HUDEP-2 (cell line): ENCODE results near the gene TIGD3.

Experiments used
- DNase-seq, 76 experiments: peaks; one replicate each; lab custom pipeline; 2025; ENCODE audit not compliant: unreplicated experiment in 76 of 76; lab: John Stamatoyannopoulos, UW

The TIGD3 gene

DNA sequence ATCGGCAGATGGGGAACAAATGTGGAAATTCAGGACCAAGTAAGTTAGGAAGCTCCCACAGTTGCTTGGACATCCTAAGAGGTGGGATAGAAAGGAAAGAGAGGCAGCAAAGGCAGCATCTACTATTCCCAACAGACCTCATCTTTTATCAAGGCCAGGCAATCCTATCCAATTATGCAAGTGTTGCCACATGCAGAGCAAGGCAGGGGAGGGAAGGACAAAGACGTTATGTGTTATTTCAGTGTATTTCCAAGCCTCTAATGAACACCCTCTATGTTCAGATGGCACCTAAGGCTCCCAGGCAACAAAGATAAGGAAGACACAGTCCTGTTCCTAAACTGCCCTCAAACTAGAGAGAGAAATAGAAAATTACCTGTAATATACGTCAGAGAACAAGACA lies 9.2 kb downstream of the TIGD3 start:
- DNase-seq = no peak

DNA sequence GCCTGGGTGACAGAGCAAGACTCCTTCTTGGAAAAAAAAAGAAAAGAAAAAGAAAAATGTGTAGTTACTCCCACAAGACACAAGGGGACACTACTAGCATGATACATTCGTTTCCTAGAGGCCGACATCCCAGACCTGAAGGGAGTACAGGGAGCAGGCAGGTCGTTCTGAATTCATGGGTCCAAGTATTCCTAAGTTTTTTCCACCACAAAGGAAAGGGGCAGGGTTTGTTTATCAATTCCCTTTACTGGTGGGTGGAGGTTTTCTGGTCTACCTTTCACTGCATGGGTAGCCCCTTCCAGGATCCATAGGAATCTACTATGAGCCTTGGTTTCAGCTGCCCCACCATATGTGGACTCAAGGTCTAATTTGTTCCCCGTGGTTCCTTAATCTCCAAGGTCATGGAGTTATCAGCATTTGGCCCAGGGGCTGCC lies 11.8 kb downstream of the TIGD3 start:
- peak in 42 of 76 experiments; percentile 7 to 75 (median 41) for DNase-seq

DNA sequence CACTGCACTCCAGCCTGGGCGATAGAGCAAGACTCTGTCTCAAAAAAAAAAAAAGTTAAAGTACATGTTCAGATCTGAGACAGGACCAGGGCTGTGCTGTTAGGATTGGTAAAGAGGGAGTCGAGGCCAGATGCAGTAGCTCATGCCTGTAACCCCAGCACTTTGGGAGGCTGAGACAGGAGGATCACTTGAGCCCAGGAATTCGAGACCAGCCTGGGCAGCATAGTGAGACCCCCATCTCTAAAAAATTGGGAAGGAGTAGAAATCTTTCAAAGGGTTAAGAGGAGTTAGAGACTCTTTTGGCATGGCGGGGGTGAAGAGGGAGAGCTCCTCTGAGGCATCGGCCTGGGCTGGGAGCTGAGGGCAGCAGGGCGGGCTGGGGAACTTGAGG lies 16.1 kb downstream of the TIGD3 start:
- no peak for DNase-seq

DNA sequence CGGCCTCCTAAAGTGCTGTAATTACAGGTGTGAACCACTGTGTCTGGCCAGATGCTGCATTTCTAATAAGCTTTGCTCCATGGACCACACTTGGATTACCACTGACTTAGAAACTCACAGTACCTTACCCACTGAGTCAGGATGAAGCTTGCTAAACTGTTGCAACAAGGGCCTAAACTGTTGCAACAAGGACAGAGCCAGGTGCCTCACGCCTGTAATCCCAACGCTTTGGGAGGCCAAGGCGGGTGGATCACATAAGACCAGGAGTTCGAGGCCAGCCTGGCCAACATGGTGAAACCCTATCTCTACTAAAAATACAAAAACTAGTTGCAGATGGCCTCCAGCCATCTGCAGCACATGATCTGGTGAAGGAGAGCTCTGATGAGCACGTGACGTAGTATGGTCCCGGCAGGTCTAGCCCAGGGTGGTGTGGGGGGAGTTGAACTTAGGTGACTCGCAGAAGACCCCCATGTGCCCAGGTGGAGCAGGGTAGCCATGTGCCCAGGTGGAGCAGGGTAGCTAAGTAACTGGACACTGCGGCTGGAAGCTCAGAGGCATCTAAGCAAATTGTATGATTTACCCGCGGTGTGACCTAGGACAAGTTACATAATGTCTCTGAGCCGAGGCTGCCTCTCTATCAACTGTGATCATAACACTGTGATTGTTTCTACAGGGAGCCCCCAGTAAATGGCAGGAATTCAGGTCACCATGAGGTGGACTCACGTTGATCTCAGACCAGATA lies 19.5 kb downstream of the TIGD3 start:
- DNase-seq = no peak

DNA sequence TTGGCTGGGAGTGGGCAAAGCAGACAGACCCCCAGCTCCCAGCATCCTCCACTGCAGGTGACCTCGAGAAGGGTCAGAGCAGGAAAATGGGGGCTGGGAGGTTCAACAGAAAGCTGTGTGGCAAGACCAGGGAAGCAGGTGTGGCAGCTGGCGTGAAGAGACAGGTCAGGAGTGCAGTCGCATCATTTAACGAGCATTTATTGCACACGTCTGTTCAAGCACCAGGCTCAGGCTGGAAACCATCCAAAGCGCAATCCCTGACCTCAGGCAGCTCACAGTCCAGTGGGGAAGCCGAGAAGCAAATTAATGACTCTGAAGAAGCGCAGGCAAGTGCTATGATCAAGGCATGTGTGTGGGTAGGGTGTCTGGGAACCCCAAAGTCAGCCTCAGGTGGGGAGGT lies 20.5 kb downstream of the TIGD3 start:
- no peak for DNase-seq

DNA sequence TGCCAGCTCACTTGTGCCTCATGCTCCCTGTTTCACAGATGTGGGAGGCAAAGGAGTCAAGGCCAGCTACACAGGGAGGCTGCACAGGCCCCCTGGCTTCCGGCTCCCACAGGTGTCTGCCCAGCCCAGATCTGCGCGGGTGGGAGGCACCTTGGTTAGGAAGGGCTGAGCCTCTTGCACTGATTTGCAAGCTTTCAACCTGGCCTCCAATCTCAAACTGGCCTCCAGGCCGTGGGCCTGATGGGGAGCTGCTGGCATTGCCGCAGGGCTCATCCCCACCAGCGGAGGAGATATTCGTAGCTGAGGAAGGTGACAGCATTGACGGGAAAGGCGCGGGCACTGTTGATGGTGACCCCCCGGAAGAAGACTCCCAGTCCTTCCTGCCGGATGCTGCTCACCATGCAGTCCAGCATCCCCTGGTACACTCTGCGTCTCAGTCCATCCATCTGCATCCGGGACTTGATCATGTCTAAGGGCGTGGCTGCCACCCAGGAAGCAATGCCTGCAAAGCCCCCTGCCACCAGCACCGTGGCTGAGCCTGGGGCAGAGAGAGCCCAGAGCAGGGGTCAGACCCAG lies 21.7 kb downstream of the TIGD3 start:
- no peak for DNase-seq

DNA sequence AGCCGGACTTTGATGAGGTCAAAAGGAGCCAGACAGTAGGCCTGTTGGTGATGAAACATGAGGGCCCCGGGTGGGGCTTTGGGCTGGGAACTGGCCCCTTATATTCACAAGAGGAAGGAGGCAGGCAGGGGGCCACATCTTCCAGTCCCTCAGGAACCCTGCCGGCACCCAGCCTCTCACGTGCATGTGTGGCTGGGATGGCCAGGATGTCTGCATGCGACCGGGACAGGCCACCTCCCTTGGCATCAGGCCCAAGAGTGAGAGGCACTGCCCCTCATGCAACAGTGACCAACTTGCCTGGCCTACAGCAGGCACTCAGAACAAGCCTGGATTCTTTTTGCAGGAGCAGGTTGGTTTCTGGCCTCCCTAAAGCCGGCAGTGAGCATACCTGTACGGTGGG lies 22.5 kb downstream of the TIGD3 start:
- DNase-seq = no peak

DNA sequence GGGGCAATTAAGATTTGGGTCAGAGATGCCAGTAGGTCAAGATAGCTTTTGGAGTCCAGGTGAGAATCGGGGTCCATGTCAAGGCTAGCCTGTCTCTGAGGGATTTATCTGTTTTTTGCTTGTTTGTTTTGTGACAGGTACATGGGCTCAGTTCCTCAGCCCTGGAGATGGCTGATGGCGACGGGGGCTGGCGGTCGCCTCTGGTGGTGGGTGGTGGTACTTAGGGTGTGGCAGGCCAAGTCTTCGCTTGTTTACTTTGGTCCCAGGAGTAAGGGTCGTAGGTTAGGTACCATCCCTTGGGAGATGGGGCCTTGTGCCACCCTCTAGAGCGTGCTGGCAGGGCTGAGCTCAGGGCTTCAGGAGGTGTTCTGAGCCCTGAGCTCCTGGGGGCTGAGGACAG lies 23.2 kb downstream of the TIGD3 start:
- DNase-seq = no peak

DNA sequence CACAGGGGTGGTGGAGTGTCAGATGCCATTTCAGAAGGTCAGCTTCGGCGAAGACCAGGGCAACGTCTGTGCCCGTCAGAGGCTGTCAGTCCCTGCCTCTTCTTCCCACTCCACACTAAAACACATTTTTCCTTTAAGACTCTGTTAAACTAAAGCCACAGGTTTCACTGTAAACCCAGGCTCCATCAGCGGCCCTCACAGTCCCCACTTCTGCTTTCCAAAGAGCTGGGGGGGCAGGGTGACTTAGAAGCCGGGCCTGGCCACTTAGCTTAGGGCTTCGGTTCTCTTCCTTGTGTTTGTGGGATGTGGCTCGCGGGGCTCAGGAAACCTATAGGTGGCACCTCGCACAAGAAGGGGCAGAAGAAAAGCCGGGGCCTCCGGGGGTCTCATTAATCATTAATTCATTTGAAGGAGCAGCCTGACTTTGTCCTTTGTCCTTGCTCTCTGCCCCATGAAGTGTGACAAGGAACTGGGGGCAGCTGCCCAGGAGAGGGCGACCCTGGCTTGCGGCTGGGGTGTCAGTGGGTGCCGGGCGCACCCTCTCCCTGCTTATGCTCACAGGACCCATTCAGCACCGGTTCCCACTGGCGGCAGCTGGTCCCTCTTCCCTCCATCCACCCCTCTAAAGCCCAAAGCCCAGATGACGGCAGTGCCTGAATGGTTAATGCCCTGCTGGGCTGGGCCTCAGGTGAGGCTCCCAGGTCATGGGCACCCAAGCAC lies 23.8 kb downstream of the TIGD3 start:
- peak in 1 of 76 experiments; percentile 7 for DNase-seq

DNA sequence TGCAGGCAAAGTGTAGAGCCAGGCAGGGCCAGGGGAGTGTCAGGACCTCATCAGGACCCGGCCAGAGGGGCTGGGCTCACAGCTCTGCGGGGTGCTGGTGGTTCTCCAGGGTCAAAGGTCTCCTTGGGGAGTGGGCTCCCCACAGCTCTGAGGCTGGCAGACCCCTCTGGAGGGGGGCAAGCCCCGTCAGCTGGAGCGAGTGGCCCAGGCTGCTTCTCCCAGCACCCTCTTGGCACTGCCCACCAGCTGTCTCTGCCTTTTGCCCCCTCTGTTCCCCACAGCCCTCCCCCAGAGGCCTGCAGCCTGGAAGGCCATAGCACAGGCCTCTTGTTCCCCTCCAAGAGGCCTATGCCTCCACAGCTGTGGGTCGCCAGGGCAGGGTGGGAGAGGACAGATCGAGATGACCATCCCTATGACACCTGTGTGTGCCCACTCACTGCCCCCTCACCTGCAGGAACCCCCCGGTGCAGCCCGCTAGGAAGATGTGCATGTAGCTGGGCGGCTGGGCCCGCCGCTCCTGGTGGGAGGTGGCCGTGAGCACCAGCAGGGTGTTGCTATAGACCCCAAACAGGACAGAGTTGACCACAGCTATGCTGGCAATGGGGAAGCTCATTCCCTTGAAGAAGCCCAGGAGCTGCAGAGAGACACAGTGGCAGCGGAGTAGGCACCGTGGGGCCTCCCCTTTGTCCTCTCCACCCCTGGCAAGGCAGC lies 24.5 kb downstream of the TIGD3 start:
- no peak for DNase-seq

DNA sequence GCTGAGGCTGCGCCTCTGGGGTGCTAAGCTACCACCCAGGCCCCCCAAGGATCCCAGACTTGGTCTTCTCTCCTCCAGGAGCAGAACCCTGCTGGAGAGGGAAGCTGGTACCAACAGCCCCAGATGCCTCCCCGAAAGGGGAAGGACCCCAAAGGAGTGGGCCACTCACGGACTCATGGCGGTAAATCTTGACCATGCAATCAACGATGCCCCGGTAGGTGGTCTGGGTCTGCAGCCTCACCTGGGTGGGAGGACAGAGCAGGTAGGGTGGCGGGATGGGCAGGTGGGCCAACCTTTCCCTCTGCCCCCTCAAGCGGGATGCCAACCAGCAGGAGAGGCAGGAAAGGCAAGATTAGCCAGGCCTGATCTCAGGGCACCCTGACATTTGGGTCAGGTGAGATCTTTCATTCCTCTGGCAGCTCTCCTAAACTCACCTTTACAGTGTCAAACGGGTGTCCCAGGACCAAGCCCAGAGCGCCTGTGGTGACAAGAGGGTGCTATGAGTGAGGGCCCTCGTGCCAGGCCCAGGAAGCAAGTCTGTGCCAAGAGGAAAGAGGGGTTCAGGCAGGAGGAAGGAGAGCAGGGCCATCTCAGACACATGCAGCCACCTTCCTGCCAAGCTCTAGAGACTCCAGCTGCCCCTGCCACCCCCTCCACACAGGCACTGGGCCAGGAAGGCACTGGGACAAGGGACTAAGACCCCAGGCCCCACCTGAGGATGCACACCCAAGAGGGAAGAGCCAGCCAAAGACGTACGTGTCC lies 25.3 kb downstream of the TIGD3 start:
- DNase-seq = no peak

DNA sequence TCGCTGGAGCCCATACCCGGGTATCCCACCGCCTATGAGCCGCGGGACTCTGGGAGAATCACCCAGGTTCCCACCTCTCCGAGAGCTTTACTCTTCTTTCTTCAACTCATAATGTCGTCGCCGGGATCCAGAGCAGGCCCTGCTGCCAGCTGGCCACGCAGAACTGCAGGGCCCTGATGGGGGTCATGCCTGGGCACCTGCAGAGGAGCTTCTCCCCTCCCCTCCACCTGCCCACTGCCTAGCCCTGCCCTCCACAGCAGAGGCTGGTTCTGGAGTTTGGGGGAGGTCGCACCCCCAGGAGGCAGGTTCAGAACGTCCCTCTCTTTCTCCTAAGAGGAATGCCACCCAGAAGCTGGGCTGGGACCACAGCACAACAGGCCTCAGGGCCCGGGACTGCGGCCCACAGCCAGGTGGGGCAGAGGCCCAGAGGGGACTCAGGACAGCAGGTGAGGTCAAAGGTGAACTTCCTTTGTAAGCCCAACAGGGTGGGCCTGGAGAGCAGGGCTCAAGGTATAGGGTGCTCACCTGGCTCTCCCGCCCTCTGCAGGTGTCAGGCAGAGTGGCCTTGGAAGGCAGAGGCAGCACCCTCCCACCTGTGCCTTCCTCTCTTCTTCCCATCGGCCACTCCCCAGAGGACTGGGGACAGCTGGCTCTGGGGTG lies 26.0 kb downstream of the TIGD3 start:
- DNase-seq = no peak

DNA sequence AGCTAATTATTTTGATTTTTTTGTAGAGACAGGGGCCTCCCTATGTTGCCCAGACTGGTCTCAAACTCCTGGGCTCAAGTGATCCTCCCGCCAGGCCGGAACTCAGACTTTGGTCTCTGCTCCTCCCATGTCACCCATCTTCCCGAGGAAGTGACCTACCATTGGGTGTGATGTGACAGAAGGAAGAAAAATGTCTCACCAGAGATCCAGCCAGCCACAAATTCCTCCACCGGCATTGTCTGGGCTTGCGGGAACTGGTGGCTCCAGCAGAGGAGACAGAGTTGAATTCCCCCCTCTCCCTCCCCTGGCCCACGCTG lies 27.1 kb downstream of the TIGD3 start:
- peak in 9 of 76 experiments; percentile 34 to 77 (median 52) for DNase-seq

DNA sequence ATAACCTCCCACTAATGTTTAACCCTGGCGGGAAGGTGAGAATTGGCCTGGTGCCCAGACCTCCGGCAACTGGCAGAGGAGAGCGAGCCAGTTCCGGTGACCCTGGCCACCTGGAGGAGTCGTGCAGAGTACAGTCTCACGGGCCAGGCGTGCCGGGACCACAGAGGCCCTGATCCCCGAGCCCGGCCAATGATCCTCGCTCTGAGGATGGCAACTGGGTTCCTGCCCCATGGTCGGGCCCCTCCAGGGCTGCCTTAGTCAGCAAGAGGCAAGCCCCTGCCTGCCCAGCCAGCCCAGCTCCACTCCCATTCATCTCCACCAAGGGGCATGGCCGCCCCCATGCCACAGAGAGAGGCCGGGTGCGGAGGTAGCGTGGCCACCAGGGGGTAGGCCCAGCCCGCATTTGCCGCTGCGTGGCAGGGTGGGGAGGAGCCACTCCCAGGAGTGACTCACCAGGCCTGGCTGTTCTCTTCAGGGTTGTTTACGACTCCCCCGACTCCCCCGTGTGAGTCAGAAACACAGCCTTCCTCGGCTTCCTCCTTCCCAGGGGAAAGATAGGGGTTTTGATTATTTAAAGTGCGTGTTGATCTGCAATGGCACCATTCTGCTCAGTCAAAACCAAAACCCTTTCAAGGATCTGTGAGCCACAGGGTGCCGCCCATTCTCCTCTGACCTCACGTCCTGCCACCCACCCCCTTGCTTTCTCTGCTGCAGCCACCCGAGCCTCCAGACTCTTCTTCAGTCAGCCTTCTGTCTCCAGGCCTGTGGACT lies 27.7 kb downstream of the TIGD3 start, which contains the start of gene SLC25A45:
SLC25A45 (minus strand) TSS at position 614 of the 771 bp plus-strand sequence. CDS start 695 bp downstream, outside the sequence.
- DNase-seq = peak in 73 of 76 experiments; percentile 44 to 92 (median 86)

DNA sequence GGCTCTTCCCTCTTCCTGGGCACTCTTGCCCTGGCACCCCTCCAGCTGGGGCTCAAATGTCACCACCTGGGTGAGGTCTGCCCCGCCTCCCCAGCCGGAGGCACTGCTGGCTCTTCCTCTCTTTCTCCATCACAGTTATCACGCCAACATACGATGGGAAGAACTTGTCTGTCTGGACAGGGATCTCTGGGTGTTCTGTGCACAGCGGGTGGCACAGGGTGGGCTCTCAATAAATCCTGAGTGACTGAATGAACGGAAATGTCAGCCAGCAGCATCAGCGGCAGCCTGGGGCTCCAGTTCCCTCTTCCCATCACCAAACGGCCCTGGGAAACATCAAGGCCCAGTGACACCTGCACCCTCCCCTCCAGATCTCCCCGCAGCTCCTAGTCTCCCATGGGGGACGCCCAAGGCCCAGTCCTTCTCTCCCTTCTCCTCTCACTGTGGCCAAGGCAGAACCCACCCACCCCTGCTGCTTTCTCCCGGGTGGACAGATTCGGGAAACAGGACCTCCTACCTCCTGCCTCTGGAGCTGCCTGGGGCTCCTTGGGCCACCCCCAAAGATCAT lies 28.3 kb downstream of the TIGD3 start:
- peak in 2 of 76 experiments; percentile 55 to 62 for DNase-seq

DNA sequence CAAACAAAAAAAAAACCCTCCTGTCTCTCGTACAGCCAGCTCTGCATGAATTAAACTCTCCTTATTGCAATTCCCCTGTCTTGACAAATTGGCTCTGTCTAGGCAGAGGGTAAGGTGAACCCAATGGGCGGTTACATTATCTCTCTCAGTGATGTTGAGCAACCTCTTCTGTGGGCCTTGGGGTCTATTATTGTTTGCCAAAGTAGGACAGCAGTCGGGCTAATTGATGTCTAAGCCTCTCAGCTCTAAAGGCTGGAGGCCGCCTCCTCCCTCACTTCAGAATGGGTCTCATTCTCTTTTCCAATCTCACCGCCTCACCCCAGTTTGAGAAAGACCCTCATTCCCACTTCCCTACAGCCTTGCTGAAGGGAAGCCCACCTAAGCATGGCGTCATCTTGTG lies 29.2 kb downstream of the TIGD3 start:
- no peak for DNase-seq

DNA sequence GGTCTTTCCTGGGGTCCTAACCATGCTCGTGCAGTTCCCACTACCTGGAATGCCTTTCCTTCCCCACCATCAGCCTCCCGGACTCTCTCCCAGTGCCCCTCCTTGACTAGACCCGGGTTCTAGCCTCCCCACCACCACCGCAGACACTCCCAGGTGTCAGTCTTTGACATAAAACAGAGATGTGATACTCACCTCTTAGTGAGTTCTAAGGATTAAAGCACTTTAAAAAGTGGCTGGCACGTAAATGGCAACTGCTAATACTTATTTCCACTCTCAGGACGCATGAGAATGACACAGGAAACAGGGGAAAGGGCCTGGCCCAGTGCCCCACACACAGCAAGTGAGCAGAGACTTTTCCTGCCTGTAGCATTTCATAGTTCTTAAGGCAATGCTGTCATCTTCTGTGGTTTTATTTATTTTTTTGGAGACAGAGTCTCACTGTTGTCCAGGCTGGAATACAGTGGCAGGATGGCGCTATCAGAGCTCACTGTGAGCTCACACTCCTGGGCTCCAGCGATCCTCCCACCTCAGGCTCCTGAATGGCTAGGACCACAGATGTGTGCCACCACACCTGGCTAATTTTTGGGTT lies 29.8 kb downstream of the TIGD3 start:
- no peak for DNase-seq

DNA sequence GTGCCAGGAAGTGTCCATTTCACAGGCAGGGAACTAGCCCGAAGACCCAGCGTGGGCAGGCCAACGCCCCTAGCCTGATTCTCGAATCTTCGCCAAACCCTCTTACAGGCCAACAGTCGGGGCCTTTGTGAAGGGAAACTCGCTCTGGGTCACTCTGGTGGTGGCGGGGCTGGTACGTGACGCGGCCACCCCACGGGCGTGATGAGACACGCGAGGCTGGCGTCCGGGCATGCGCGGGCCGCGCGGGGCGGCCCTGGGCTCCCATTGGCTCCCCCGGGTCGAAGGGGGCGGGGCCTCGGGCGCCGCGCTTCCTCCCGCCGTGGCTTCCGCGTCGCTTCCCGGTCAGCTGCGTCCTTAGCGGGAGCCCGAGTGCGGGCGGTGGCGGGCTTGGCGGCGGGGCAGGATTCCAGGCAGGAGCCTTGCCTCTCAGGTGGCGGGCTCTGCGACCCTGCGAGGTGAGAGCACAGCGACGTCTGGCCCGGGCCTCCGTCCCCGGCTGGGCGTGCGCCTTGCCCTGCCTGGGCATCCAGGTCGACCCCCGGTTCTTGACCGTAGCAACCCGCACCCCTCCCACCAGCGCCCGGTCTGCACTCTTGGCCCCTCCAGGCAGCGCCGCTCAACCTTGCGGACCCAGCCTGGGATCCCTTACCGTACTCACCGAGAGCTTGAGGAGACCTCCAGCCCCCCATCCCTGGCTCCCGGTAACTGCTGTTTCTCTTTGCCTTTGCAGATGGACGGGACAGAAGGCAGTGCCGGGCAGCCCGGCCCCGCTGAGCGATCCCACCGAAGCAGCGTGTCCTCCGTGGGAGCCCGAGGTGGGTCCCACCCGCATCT lies 32.0 kb downstream of the TIGD3 start, which contains the start of gene FRMD8:
FRMD8 (plus strand) TSS at position 331 of the 834 bp plus-strand sequence; CDS start at position 731, 400 bp downstream.
- peak in 70 of 76 experiments; percentile 4 to 84 (median 69) for DNase-seq
